CD14-positive monocyte (primary cell): ENCODE measurements around the gene HOXB8. TPM values are rescaled to one million over a fixed set of nuclear protein-coding genes. Genes with fewer than 3 reads are reported as not detected.
A peak's percentile ranks its signal among the peaks of the same experiment; 100 is the strongest.

ENCODE experiments used
- DNase-seq, 3 donors: peaks; one replicate each; pipeline ENCODE4 v3.0.0-alpha.2; 2011 to 2022
- H2AFZ ChIP-seq: 2 replicates; pipeline ENCODE4 v1.6.0; 2012; ENCODE audit warnings: mild to moderate bottlenecking, low read depth, low read length, inconsistent platforms; ENCODE audit not compliant: insufficient read depth, poor library complexity, severe bottlenecking
- H3K27ac ChIP-seq, 2 donors: 1 replicate in 1 of 2; 2 replicates in 1 of 2; pipeline ENCODE4 v1.5.1; 2012 to 2013; ENCODE audit warnings: low read length in 2 of 2, control low read depth in 1 of 2, inconsistent platforms in 1 of 2, low read depth in 1 of 2, mild to moderate bottlenecking in 1 of 2
- H3K27me3 ChIP-seq, 2 donors: one replicate each; pipeline versions ENCODE4 v1.6.0 to v1.6.1; 2011 to 2013; ENCODE audit warnings: low read length in 2 of 2; ENCODE audit not compliant: control insufficient read depth in 2 of 2, insufficient read depth in 2 of 2
- H3K36me3 ChIP-seq, 2 donors: replicated peaks in 1 of 2; 1 replicate in 1 of 2; 2 replicates in 1 of 2; pipeline versions ENCODE4 v1.5.1 to v1.6.1; 2012 to 2013; ENCODE audit warnings: low read length in 2 of 2, control low read depth in 1 of 2, inconsistent platforms in 1 of 2, mild to moderate bottlenecking in 1 of 2; ENCODE audit not compliant: insufficient read depth in 2 of 2, control insufficient read depth in 1 of 2
- H3K4me1 ChIP-seq, 2 donors: 1 replicate in 1 of 2; 2 replicates in 1 of 2; pipeline versions ENCODE4 v1.5.1 to v1.6.1; 2012 to 2013; ENCODE audit warnings: low read length in 2 of 2, control low read depth in 1 of 2, inconsistent platforms in 1 of 2, mild to moderate bottlenecking in 1 of 2, moderate library complexity in 1 of 2; ENCODE audit not compliant: insufficient read depth in 2 of 2, control insufficient read depth in 1 of 2
- H3K4me2 ChIP-seq: replicated peaks from 2 replicates; pipeline ENCODE3; 2012; ENCODE audit warnings: low read length, moderate library complexity, mild to moderate bottlenecking; ENCODE audit not compliant: poor library complexity, severe bottlenecking; ENCODE audit errors: extremely low read depth
- H3K4me3 ChIP-seq, 3 experiments: fragments of 200-600 bp in 1 of 3; sonication (generic) in 1 of 3; replicated peaks in 1 of 3; 1 replicate in 2 of 3; 2 replicates in 1 of 3; pipeline ENCODE4 v1.5.1; 2011 to 2013; ENCODE audit warnings: low read length in 3 of 3, mild to moderate bottlenecking in 3 of 3, control low read depth in 2 of 3, low read depth in 2 of 3, inconsistent platforms in 1 of 3, moderate library complexity in 1 of 3
- H3K79me2 ChIP-seq: 2 replicates; pipeline ENCODE4 v1.6.0; 2012; ENCODE audit warnings: mild to moderate bottlenecking, control low read depth, inconsistent platforms, low read length, moderate library complexity; ENCODE audit not compliant: insufficient read depth
- H3K9ac ChIP-seq: 2 replicates; pipeline ENCODE4 v1.6.0; 2017; ENCODE audit warnings: low read length, mild to moderate bottlenecking; ENCODE audit not compliant: insufficient read depth, poor library complexity, severe bottlenecking
- H3K9me3 ChIP-seq, 2 donors: replicated peaks in 1 of 2; 1 replicate in 1 of 2; 2 replicates in 1 of 2; pipeline versions ENCODE4 v1.5.1 to v1.6.1; 2012 to 2013; ENCODE audit warnings: low read length in 2 of 2, control low read depth in 1 of 2; ENCODE audit not compliant: control insufficient read depth in 1 of 2, insufficient read depth in 1 of 2
- H4K20me1 ChIP-seq: 2 replicates; pipeline ENCODE4 v1.6.0; 2012; ENCODE audit warnings: mild to moderate bottlenecking, low read length, control low read depth, moderate library complexity; ENCODE audit not compliant: insufficient read depth
- H3K27ac Mint-ChIP-seq, 7 donors: one replicate each; pipeline ENCODE4 v1.8.0; 2020; ENCODE audit warnings: mild to moderate bottlenecking in 7 of 7, mixed read lengths in 7 of 7, moderate library complexity in 6 of 7, inconsistent platforms in 2 of 7
- H3K27me3 Mint-ChIP-seq, 3 donors: one replicate each; pipeline ENCODE4 v1.8.0; 2021 to 2022; ENCODE audit warnings: low read depth in 3 of 3, mild to moderate bottlenecking in 3 of 3, mixed read lengths in 3 of 3, moderate library complexity in 3 of 3, inconsistent platforms in 1 of 3
- H3K36me3 Mint-ChIP-seq, 2 donors: one replicate each; pipeline ENCODE4 v1.8.0; 2020; ENCODE audit warnings: mixed read lengths in 2 of 2, inconsistent platforms in 1 of 2, mild to moderate bottlenecking in 1 of 2
- H3K4me1 Mint-ChIP-seq: one replicate; pipeline ENCODE4 v1.8.0; 2020; ENCODE audit warnings: mild to moderate bottlenecking, mixed read lengths
- H3K4me3 Mint-ChIP-seq, 2 donors: one replicate each; pipeline ENCODE4 v1.8.0; 2020; ENCODE audit warnings: mild to moderate bottlenecking in 2 of 2, mixed read lengths in 2 of 2, moderate library complexity in 1 of 2
- H3K9me3 Mint-ChIP-seq, 7 donors: one replicate each; pipeline ENCODE4 v1.8.0; 2020 to 2022; ENCODE audit warnings: mixed read lengths in 7 of 7, mild to moderate bottlenecking in 6 of 7, moderate library complexity in 6 of 7, inconsistent platforms in 2 of 7
- WGBS: methylation state at CpG from one replicate; pipeline ENCODE4 v1.1.5; 2013; ENCODE audit warnings: missing lambda C conversion rate; ENCODE audit not compliant: insufficient coverage; 5-methylcytosine and 5-hydroxymethylcytosine counted together
- intact Hi-C, 2 donors: fragments of 100-400 bp; cut with micrococcal nuclease; formaldehyde crosslinking; loops; one replicate each; pipeline versions ENCODE4 v1.15.0 to v1.15.1; 2023
- polyA plus RNA-seq, 3 donors: library from polyadenylated mRNA; depleted of rRNA in 1 of 3; unstranded in 2 of 3; stranded (reverse) in 1 of 3; fragments of 300-500 nt in 2 of 3; fragments of >200 nt in 1 of 3; fragmentation: Illumina TruSeq in 2 of 3; gene quantifications; 1 replicate in 2 of 3; 2 replicates in 1 of 3; pipeline ENCODE4 v1.2.3, GENCODE V29; 2012 to 2021
- TF ChIP-seq, protein P1 (sequence below): fragments of 200-600 bp; IDR thresholded peaks from one replicate; pipeline ENCODE4 v1.8.0; 2022; ENCODE audit warnings: antibody characterized with exemption, mild to moderate bottlenecking

The HOXB8 gene
- polyA plus RNA-seq, 3 donors, result not detected

DNA sequence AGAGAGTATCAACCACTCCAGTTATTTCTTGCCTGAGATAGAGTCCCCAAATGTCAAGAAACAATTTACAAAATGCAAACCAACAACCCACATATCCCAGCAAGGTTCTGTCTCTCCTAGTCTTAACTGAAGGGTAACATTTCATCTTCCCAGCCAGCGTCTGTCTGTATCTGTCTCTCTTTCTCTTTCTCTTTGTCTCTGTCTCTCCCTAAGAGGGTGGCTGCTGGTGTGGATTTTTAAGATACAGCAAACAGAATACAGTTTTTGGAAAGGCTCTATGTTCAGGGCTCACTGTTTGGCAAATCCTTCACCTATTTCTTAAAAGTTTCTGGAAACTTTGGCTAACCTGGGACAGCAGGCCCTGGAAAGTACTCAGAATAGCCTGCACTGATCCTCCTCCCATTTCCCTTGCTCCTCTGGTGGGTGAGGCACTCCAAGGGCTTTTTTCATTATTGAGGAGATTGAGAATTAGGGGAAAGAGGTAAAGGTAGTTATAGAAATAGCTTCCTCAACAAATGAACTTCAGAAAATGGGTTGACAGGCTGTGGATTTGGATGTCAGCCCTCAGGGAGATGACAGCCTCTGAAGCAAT lies 43.2 kb downstream of the HOXB8 start:
- TF ChIP-seq, protein P1, sequence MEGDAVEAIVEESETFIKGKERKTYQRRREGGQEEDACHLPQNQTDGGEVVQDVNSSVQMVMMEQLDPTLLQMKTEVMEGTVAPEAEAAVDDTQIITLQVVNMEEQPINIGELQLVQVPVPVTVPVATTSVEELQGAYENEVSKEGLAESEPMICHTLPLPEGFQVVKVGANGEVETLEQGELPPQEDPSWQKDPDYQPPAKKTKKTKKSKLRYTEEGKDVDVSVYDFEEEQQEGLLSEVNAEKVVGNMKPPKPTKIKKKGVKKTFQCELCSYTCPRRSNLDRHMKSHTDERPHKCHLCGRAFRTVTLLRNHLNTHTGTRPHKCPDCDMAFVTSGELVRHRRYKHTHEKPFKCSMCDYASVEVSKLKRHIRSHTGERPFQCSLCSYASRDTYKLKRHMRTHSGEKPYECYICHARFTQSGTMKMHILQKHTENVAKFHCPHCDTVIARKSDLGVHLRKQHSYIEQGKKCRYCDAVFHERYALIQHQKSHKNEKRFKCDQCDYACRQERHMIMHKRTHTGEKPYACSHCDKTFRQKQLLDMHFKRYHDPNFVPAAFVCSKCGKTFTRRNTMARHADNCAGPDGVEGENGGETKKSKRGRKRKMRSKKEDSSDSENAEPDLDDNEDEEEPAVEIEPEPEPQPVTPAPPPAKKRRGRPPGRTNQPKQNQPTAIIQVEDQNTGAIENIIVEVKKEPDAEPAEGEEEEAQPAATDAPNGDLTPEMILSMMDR, result no peak
- Histone ChIP-seq H3K9ac (no peak overlapping the region), H3K4me3 (no peak overlapping the region), H2AFZ (no peak overlapping the region), H3K27me3 (peaks cover 54 to 95% of the 10 kb centered on the region in 2 donors), H3K27ac (no peak overlapping the region), H3K9me3 (no peaks in the 10 kb centered on the region), H3K36me3 (no peaks in the 10 kb centered on the region), H3K4me1 (peaks cover 11 to 18% of the 10 kb centered on the region in 2 donors), H4K20me1 (no peaks in the 10 kb centered on the region), H3K4me2 (no peak overlapping the region), H3K79me2 (no peaks in the 10 kb centered on the region)
- intact Hi-C loops, result no loop called here
- Mint-ChIP-seq H3K9me3 (peaks cover 0 to 15% (median 5%) of the 10 kb centered on the region in 7 donors), H3K27ac (no peak overlapping the region), H3K4me3 (peak overlapping the region in 1 of 2 donors; percentile 1), H3K4me1 (peaks cover 20% of the 10 kb centered on the region), H3K36me3 (peaks cover 5 to 8% of the 10 kb centered on the region in 2 donors), H3K27me3 (peaks cover 18 to 53% (median 40%) of the 10 kb centered on the region in 3 donors)
- DNase-seq, result no peak
- no CpG with 5 or more reads among the region's 1 CpG for WGBS

GRCh38 chr17:48571024-48571818 lies 43.9 kb downstream of the HOXB8 start:
- no peaks in the 10 kb centered on the region for H3K9me3 ChIP-seq
- peaks cover 56 to 96% of the 10 kb centered on the region in 2 donors for H3K27me3 ChIP-seq
- peak overlapping the region in 1 of 2 donors; percentile 1 for H3K4me3 Mint-ChIP-seq
- no peak overlapping the region for H3K27ac ChIP-seq
- WGBS, result 76% methylated on average over 15 of the region's 26 CpGs
- peaks cover 15% of the 10 kb centered on the region for H3K4me1 Mint-ChIP-seq
- no peak for DNase-seq
- no peak overlapping the region for H3K9ac ChIP-seq
- H3K36me3 ChIP-seq, result no peaks in the 10 kb centered on the region
- peaks cover 0 to 10% (median 2%) of the 10 kb centered on the region in 7 donors for H3K9me3 Mint-ChIP-seq
- no peak overlapping the region for H3K4me2 ChIP-seq
- H2AFZ ChIP-seq, result no peak overlapping the region
- H4K20me1 ChIP-seq, result no peaks in the 10 kb centered on the region
- H3K79me2 ChIP-seq, result no peaks in the 10 kb centered on the region
- TF ChIP-seq, protein P1, result no peak
- intact Hi-C loops, result no loop called here
- H3K27me3 Mint-ChIP-seq, result peaks cover 11 to 48% (median 35%) of the 10 kb centered on the region in 3 donors
- peaks cover 6 to 11% of the 10 kb centered on the region in 2 donors for H3K4me1 ChIP-seq
- no peak overlapping the region for H3K4me3 ChIP-seq
- H3K27ac Mint-ChIP-seq, result no peak overlapping the region
- H3K36me3 Mint-ChIP-seq, result peaks cover 2 to 6% of the 10 kb centered on the region in 2 donors
